ENCODE data around the gene ZFAND3.

DNA sequence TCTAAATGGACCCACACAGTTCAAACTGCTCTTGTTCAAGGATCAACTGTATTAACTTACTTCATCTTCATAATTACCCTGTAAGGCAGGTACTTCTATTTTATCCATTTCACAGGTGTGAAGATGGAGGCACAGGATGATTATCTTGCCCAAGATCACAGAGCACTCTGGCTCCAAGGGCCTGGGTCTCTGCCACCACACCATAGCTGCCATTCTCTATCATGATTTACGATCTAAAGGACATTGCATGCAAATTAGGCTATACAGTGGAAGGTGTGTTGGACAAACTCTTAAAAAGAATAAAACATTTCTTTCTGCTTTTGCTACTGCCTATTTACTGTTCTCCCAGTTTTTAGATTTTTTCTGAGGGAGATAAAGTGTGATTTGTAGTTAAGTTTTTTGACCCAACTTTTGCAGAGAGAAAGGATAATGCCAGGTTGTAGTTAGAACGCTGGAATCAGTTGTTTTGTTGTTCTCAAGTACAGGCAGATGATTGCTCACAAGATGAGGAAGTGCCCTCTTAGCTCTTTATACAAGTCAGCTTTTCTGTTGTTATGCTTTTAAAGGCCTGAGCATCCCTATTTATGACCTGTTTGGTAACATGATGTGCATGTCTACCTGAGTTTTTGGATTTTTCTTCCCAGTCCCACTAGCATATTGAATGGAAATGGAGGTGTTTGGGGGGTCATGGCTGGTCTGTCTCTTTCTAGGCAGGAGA lies 247.9 kb downstream of the ZFAND3 start:
- TF ChIP-seq CTCF (IDR thresholded peaks at IDR 0.05) (no peak), ZFX (IDR thresholded peaks at IDR 0.05; ENCODE audit: borderline replicate concordance) (no peak)
